CD8-positive, alpha-beta memory T cell (primary cell): Measurements from ENCODE around the gene ESRP2. TPM values are rescaled to one million over a fixed set of nuclear protein-coding genes. Genes with fewer than 3 reads are reported as not detected.

Experiments
- CTCF ChIA-PET: fragments of 350-600 bp; sonication (Branson Sonifier 250); formaldehyde crosslinking; loops from one replicate; lab custom pipeline; 2021; ENCODE audit warnings: antibody characterized with exemption; lab: Charles Lee
- POLR2A ChIA-PET: fragments of 350-600 bp; sonication (Branson Sonifier 250); formaldehyde crosslinking; loops from one replicate; lab custom pipeline; 2021; ENCODE audit warnings: antibody characterized with exemption; lab: Charles Lee
- DNase-seq, 5 donors: peaks; one replicate each; pipeline versions ENCODE4 v3.0.0 to v3.0.0-alpha.2; 2020 to 2022; ENCODE audit warnings: mixed read lengths in 1 of 5
- H3K27ac ChIP-seq: one replicate; pipeline ENCODE4 v1.7.0; 2013; ENCODE audit warnings: low read depth, mild to moderate bottlenecking, low read length, moderate library complexity
- H3K27me3 ChIP-seq: 2 replicates; pipeline ENCODE4 v1.7.0; 2013; ENCODE audit warnings: low read length, mild to moderate bottlenecking; ENCODE audit not compliant: insufficient read depth, poor library complexity, severe bottlenecking
- H3K36me3 ChIP-seq: 2 replicates; pipeline ENCODE4 v1.7.0; 2013; ENCODE audit warnings: mild to moderate bottlenecking, low read length, moderate library complexity; ENCODE audit not compliant: insufficient read depth
- H3K4me1 ChIP-seq: 2 replicates; pipeline ENCODE4 v1.7.0; 2013; ENCODE audit warnings: mild to moderate bottlenecking, low read length, moderate library complexity; ENCODE audit not compliant: insufficient read depth
- H3K4me3 ChIP-seq: 2 replicates; pipeline ENCODE4 v1.7.0; 2013; ENCODE audit warnings: mild to moderate bottlenecking, low read length
- H3K9me3 ChIP-seq: 2 replicates; pipeline ENCODE4 v1.7.0; 2013; ENCODE audit warnings: mild to moderate bottlenecking, low read length
- H3K27ac Mint-ChIP-seq, 8 donors: one replicate each; pipeline ENCODE4 v1.8.0; 2020 to 2021; ENCODE audit warnings: mixed read lengths in 8 of 8, mild to moderate bottlenecking in 6 of 8, inconsistent platforms in 3 of 8, moderate library complexity in 3 of 8
- H3K27me3 Mint-ChIP-seq, 2 donors: one replicate each; pipeline ENCODE4 v1.8.0; 2020 to 2021; ENCODE audit warnings: mixed read lengths in 2 of 2, mild to moderate bottlenecking in 1 of 2, moderate library complexity in 1 of 2
- H3K36me3 Mint-ChIP-seq, 3 donors: one replicate each; pipeline ENCODE4 v1.8.0; 2020 to 2021; ENCODE audit warnings: mixed read lengths in 3 of 3, inconsistent platforms in 1 of 3, mild to moderate bottlenecking in 1 of 3
- H3K4me1 Mint-ChIP-seq, 3 donors: one replicate each; pipeline ENCODE4 v1.8.0; 2020 to 2021; ENCODE audit warnings: mixed read lengths in 3 of 3, inconsistent platforms in 1 of 3, mild to moderate bottlenecking in 1 of 3
- H3K4me3 Mint-ChIP-seq, 7 donors: one replicate each; pipeline ENCODE4 v1.8.0; 2020 to 2021; ENCODE audit warnings: mixed read lengths in 7 of 7, mild to moderate bottlenecking in 6 of 7, moderate library complexity in 4 of 7, inconsistent platforms in 2 of 7
- H3K9me3 Mint-ChIP-seq, 5 donors: one replicate each; pipeline ENCODE4 v1.8.0; 2020 to 2022; ENCODE audit warnings: mixed read lengths in 5 of 5, mild to moderate bottlenecking in 3 of 5, moderate library complexity in 2 of 5, inconsistent platforms in 1 of 5
- polyA plus RNA-seq: library from polyadenylated mRNA; unstranded; fragments of 300-500 nt; fragmentation: Illumina TruSeq; gene quantifications from one replicate; pipeline ENCODE4 v1.2.3, GENCODE V29; 2021
- total RNA-seq, 2 experiments: library from RNA; stranded (reverse); gene quantifications; one replicate each; pipeline ENCODE4 v1.2.3, GENCODE V29; 2021

ESRP2 gene
- total and polyA plus RNA-seq, 3 experiments from 2014 or later: 0.11 to 0.32 (median 0.27) TPM

- H3K27ac Mint-ChIP-seq: peak overlapping the region; percentile 89 to 99 (median 97)
- no peak overlapping the region for H3K27ac ChIP-seq
- no peaks in the 10 kb centered on the region for H3K27me3 ChIP-seq
- DNase-seq: peak; percentile 14 to 83 (median 51)
- no peaks in the 10 kb centered on the region for H3K9me3 Mint-ChIP-seq
- H3K36me3 Mint-ChIP-seq: peaks cover 0 to 56% (median 13%) of the 10 kb centered on the region in 3 donors
- CTCF ChIA-PET: interaction anchor here (1.1 to 22.1 kb wide), 5 partner anchors 11 to 56 kb away, joined by 3 to 319 read pairs (median 8); partner anchors contain the start of genes PRMT7, SLC7A6 and SLC7A6OS
- H3K4me3 Mint-ChIP-seq: peak overlapping the region; percentile 17 to 79 (median 74)
- peaks cover 24% of the 10 kb centered on the region for H3K36me3 ChIP-seq
- H3K4me1 Mint-ChIP-seq: peaks cover 73 to 88% (median 88%) of the 10 kb centered on the region in 3 donors
- peak overlapping the region; percentile 7 for H3K4me3 ChIP-seq
- POLR2A ChIA-PET: interaction anchor here (0.7 to 2.1 kb wide), 5 partner anchors 9 to 38 kb away, joined by 3 to 8 read pairs (median 5); partner anchors contain the start of genes PRMT7, SLC7A6 and SLC7A6OS
- no peaks in the 10 kb centered on the region for H3K9me3 ChIP-seq
- peaks cover 0 to 2% of the 10 kb centered on the region in 2 donors for H3K27me3 Mint-ChIP-seq
- peaks cover 94% of the 10 kb centered on the region for H3K4me1 ChIP-seq
Measured at GRCh38 chr16:68272507-68273209, 36.7 kb upstream of the ESRP2 start.

GRCh38 chr16:68270353-68270752 is 34.4 kb upstream of the ESRP2 start:
- H3K36me3 Mint-ChIP-seq: peaks cover 0 to 54% (median 9%) of the 10 kb centered on the region in 3 donors
- no peaks in the 10 kb centered on the region for H3K9me3 Mint-ChIP-seq
- peak overlapping the region in 5 of 7 donors; percentile 4 to 59 (median 29) for H3K4me3 Mint-ChIP-seq
- H3K4me1 Mint-ChIP-seq: peaks cover 75 to 91% (median 89%) of the 10 kb centered on the region in 3 donors
- no peak overlapping the region for H3K27ac ChIP-seq
- H3K27me3 ChIP-seq: no peaks in the 10 kb centered on the region
- peaks cover 0 to 2% of the 10 kb centered on the region in 2 donors for H3K27me3 Mint-ChIP-seq
- ChIA-PET POLR2A (interaction anchor here (0.6 kb wide), 1 partner anchor 14 kb away, joined by 6 read pairs; no protein-coding TSS in a partner anchor), CTCF (interaction anchor here (1.1 to 22.1 kb wide), 5 partner anchors 8 to 59 kb away, joined by 3 to 319 read pairs (median 7); partner anchors contain the start of genes PRMT7, SLC7A6 and SLC7A6OS)
- peak in 1 of 5 donors; percentile 39 for DNase-seq
- H3K27ac Mint-ChIP-seq: peak overlapping the region; percentile 86 to 99 (median 95)
- peaks cover 24% of the 10 kb centered on the region for H3K36me3 ChIP-seq
- H3K9me3 ChIP-seq: no peaks in the 10 kb centered on the region
- H3K4me1 ChIP-seq: peaks cover 89% of the 10 kb centered on the region
- no peak overlapping the region for H3K4me3 ChIP-seq

GRCh38 chr16:68269793-68270192 is 33.9 kb upstream of the ESRP2 start:
- peak overlapping the region in 4 of 7 donors; percentile 26 to 60 (median 38) for H3K4me3 Mint-ChIP-seq
- Histone ChIP-seq H3K27me3 (no peaks in the 10 kb centered on the region), H3K4me3 (no peak overlapping the region), H3K9me3 (no peaks in the 10 kb centered on the region), H3K36me3 (peaks cover 21% of the 10 kb centered on the region), H3K4me1 (peaks cover 85% of the 10 kb centered on the region), H3K27ac (no peak overlapping the region)
- peak overlapping the region; percentile 86 to 99 (median 95) for H3K27ac Mint-ChIP-seq
- peaks cover 0 to 2% of the 10 kb centered on the region in 2 donors for H3K27me3 Mint-ChIP-seq
- H3K4me1 Mint-ChIP-seq: peaks cover 75 to 89% (median 89%) of the 10 kb centered on the region in 3 donors
- H3K9me3 Mint-ChIP-seq: no peaks in the 10 kb centered on the region
- DNase-seq: no peak
- ChIA-PET POLR2A (interaction anchor here (1.1 kb wide), 2 partner anchors 21 to 31 kb away, joined by 3 read pairs; no protein-coding TSS in a partner anchor), CTCF (interaction anchor here (1.1 to 2.6 kb wide), 3 partner anchors 20 to 59 kb away, joined by 3 to 14 read pairs (median 7); partner anchors contain the start of genes PRMT7 and SLC7A6OS)
- H3K36me3 Mint-ChIP-seq: peaks cover 0 to 57% (median 9%) of the 10 kb centered on the region in 3 donors

- peaks cover 6% of the 10 kb centered on the region for H3K36me3 ChIP-seq
- peak overlapping the region; percentile 72 to 96 (median 88) for H3K27ac Mint-ChIP-seq
- H3K4me3 ChIP-seq: no peak overlapping the region
- peaks cover 73% of the 10 kb centered on the region for H3K4me1 ChIP-seq
- ChIA-PET POLR2A (interaction anchor here (0.5 kb wide), 1 partner anchor 138 kb away, joined by 4 read pairs; no protein-coding TSS in a partner anchor), CTCF (interaction anchor here (1.2 to 2.6 kb wide), 3 partner anchors 43 to 66 kb away, joined by 3 to 14 read pairs (median 5); partner anchors contain the start of genes PRMT7 and SLC7A6OS)
- H3K36me3 Mint-ChIP-seq: peaks cover 0 to 46% (median 6%) of the 10 kb centered on the region in 3 donors
- H3K9me3 ChIP-seq: no peaks in the 10 kb centered on the region
- H3K4me1 Mint-ChIP-seq: peaks cover 65 to 83% (median 80%) of the 10 kb centered on the region in 3 donors
- H3K27ac ChIP-seq: no peak overlapping the region
- peaks cover 0 to 3% of the 10 kb centered on the region in 2 donors for H3K27me3 Mint-ChIP-seq
- no peaks in the 10 kb centered on the region for H3K9me3 Mint-ChIP-seq
- no peak for DNase-seq
- H3K27me3 ChIP-seq: no peaks in the 10 kb centered on the region
- peak overlapping the region in 6 of 7 donors; percentile 5 to 46 (median 32) for H3K4me3 Mint-ChIP-seq
Measured at GRCh38 chr16:68267612-68268405, 31.9 kb upstream of the ESRP2 start.

GRCh38 chr16:68265078-68265920 is 29.4 kb upstream of the ESRP2 start:
- Histone ChIP-seq H3K4me1 (peaks cover 54% of the 10 kb centered on the region), H3K27ac (peak overlapping the region; percentile 86), H3K4me3 (peak overlapping the region; percentile 84), H3K36me3 (no peaks in the 10 kb centered on the region), H3K27me3 (no peaks in the 10 kb centered on the region), H3K9me3 (no peaks in the 10 kb centered on the region)
- ChIA-PET CTCF (interaction anchor here (6.3 to 7.6 kb wide), 2 partner anchors 16 to 42 kb away, joined by 131 to 319 read pairs; partner anchors contain the start of genes PRMT7 and SLC7A6OS), POLR2A (interaction anchor here (1.0 to 2.6 kb wide), 3 partner anchors 11 to 20 kb away, joined by 3 to 21 read pairs (median 4); no protein-coding TSS in a partner anchor)
- H3K36me3 Mint-ChIP-seq: peaks cover 0 to 32% (median 6%) of the 10 kb centered on the region in 3 donors
- peak; percentile 31 to 62 (median 45) for DNase-seq
- peak overlapping the region; percentile 94 to 98 (median 97) for H3K4me3 Mint-ChIP-seq
- no peaks in the 10 kb centered on the region for H3K9me3 Mint-ChIP-seq
- peaks cover 51 to 69% (median 64%) of the 10 kb centered on the region in 3 donors for H3K4me1 Mint-ChIP-seq
- H3K27me3 Mint-ChIP-seq: peaks cover 0 to 2% of the 10 kb centered on the region in 2 donors
- peak overlapping the region; percentile 97 to 100 (median 99) for H3K27ac Mint-ChIP-seq

GRCh38 chr16:68264128-68265077 is 28.5 kb upstream of the ESRP2 start, which contains the start of gene SLC7A6:
Gene SLC7A6, plus strand, starts transcription at chr16:68264526. Its CDS starts 10,201 bp downstream, at chr16:68274727.
- peaks cover 45% of the 10 kb centered on the region for H3K4me1 ChIP-seq
- ChIA-PET POLR2A (interaction anchor here (0.6 to 2.6 kb wide), 15 partner anchors 8 to 153 kb away, joined by 3 to 26 read pairs (median 5); partner anchors contain the start of genes PLA2G15, PRMT7 and SLC7A6OS), CTCF (interaction anchor here (0.7 to 8.0 kb wide), 19 partner anchors 10 to 256 kb away, joined by 3 to 405 read pairs (median 7); partner anchors contain the start of genes PLA2G15, PRMT7 and SLC7A6OS)
- no peaks in the 10 kb centered on the region for H3K36me3 ChIP-seq
- Mint-ChIP-seq H3K9me3 (no peaks in the 10 kb centered on the region), H3K27me3 (peaks cover 0 to 2% of the 10 kb centered on the region in 2 donors), H3K4me1 (peaks cover 42 to 60% (median 55%) of the 10 kb centered on the region in 3 donors), H3K36me3 (peaks cover 0 to 36% (median 6%) of the 10 kb centered on the region in 3 donors), H3K4me3 (peak within 1 kb of the TSS; percentile 94 to 98 (median 97)), H3K27ac (peak within 1 kb of the TSS; percentile 99 to 100 (median 99))
- H3K4me3 ChIP-seq: peak within 1 kb of the TSS; percentile 84
- no peaks in the 10 kb centered on the region for H3K27me3 ChIP-seq
- DNase-seq: peak; percentile 79 to 88 (median 86)
- H3K27ac ChIP-seq: peak within 1 kb of the TSS; percentile 86
- H3K9me3 ChIP-seq: no peaks in the 10 kb centered on the region
